Hematopoietic multipotent progenitor cell treated with erythropoietin and hydrocortisone succinate and interleukin-3 and kit ligand, for 8 days (in vitro differentiated cells): Measurements from ENCODE around the gene P2RY13.

Experiments
- DNase-seq: peaks from one replicate; pipeline ENCODE4 v3.0.0-alpha.2; 2015

Gene P2RY13

GRCh38 chr3:151319628-151320027 lies 9.7 kb downstream of the P2RY13 start:
- DNase-seq = no peak

- DNase-seq = no peak
These were observed 10.4 kb downstream of the P2RY13 start for GRCh38 chr3:151318991-151319390.

GRCh38 chr3:151318313-151318712 lies 11.0 kb downstream of the P2RY13 start:
- DNase-seq = no peak

GRCh38 chr3:151316267-151316991 lies 12.9 kb downstream of the P2RY13 start, which contains the start of gene GPR87:
GPR87 (minus strand) TSS chr3:151316820; CDS start chr3:151300100, 16,720 bp downstream.
- DNase-seq = no peak

GRCh38 chr3:151315846-151316245 lies 13.5 kb downstream of the P2RY13 start:
- DNase-seq = no peak

GRCh38 chr3:151315136-151315535 lies 14.2 kb downstream of the P2RY13 start:
- DNase-seq = no peak

- no peak for DNase-seq
These were observed 14.8 kb downstream of the P2RY13 start for GRCh38 chr3:151314593-151314992.

GRCh38 chr3:151314137-151314536 lies 15.2 kb downstream of the P2RY13 start:
- no peak for DNase-seq

- no peak for DNase-seq
These were observed 16.4 kb downstream of the P2RY13 start for GRCh38 chr3:151312972-151313371.

- DNase-seq = no peak
These were observed 19.8 kb downstream of the P2RY13 start for GRCh38 chr3:151309566-151309965.

GRCh38 chr3:151307583-151308488 lies 21.5 kb downstream of the P2RY13 start:
- no peak for DNase-seq

GRCh38 chr3:151307131-151307530 lies 22.2 kb downstream of the P2RY13 start:
- DNase-seq = no peak

- no peak for DNase-seq
These were observed 23.1 kb downstream of the P2RY13 start for GRCh38 chr3:151306168-151306810.

GRCh38 chr3:151305775-151306151 lies 23.6 kb downstream of the P2RY13 start:
- DNase-seq = no peak

GRCh38 chr3:151305060-151305774 lies 24.1 kb downstream of the P2RY13 start:
- DNase-seq = no peak

GRCh38 chr3:151303751-151304150 lies 25.6 kb downstream of the P2RY13 start:
- DNase-seq = no peak

- DNase-seq = no peak
These were observed 27.6 kb downstream of the P2RY13 start for GRCh38 chr3:151301787-151302186.

GRCh38 chr3:151300539-151300938 lies 28.8 kb downstream of the P2RY13 start:
- DNase-seq = no peak

- no peak for DNase-seq
These were observed 30.3 kb downstream of the P2RY13 start for GRCh38 chr3:151299006-151299405.

GRCh38 chr3:151297429-151297828 lies 31.9 kb downstream of the P2RY13 start:
- no peak for DNase-seq

GRCh38 chr3:151296226-151296625 lies 33.1 kb downstream of the P2RY13 start:
- no peak for DNase-seq

GRCh38 chr3:151293127-151293526 lies 36.2 kb downstream of the P2RY13 start:
- DNase-seq = no peak

GRCh38 chr3:151290673-151291072 lies 38.7 kb downstream of the P2RY13 start:
- DNase-seq = peak; percentile 7
